ENCODE measurements around the gene HIVEP2. TPM values are rescaled to one million over a fixed set of nuclear protein-coding genes. Genes with fewer than 3 reads are reported as not detected.

Gene HIVEP2
- total and polyA plus RNA-seq, 2 donors (not counting 3 experiments of a cell fraction or from before 2014, with no cell fraction given) = 1.3 to 4.7 TPM

- Histone ChIP-seq H3K4me2 (ENCODE audit: insufficient read depth, low read length) (no peak overlapping the region), H3K27ac (ENCODE audit: insufficient read depth, low read depth, low read length) (no peak overlapping the region), H3K27me3 (ENCODE audit: control insufficient read depth in 2 of 2, insufficient read depth in 2 of 2, low read length in 2 of 2) (peaks cover under 1 to 4% of the 10 kb centered on the region in 2 experiments), H2AFZ (ENCODE audit: low read depth, low read length) (no peak overlapping the region), H3K9me1 (replicated peaks; ENCODE audit: control insufficient read depth, extremely low read depth, insufficient read depth, low read length) (no peaks in the 10 kb centered on the region), H3K9ac (replicated peaks; ENCODE audit: extremely low read depth, insufficient read depth, low read length) (no peak overlapping the region), H3K4me1 (ENCODE audit: control insufficient read depth, extremely low read depth, insufficient read depth, low read length) (no peaks in the 10 kb centered on the region), H3K36me3 (ENCODE audit: control insufficient read depth in 2 of 2, extremely low read depth in 1 of 2, insufficient read depth in 2 of 2, low read length in 2 of 2) (no peaks in the 10 kb centered on the region), H3K4me3 (replicated peaks in 1 of 3; ENCODE audit: insufficient read depth in 1 of 3, low read depth in 1 of 3, low read length in 3 of 3) (no peak overlapping the region), H3K79me2 (ENCODE audit: control insufficient read depth, insufficient read depth, low read length) (no peaks in the 10 kb centered on the region), H3K9me3 (replicated peaks; ENCODE audit: control insufficient read depth, insufficient read depth, low read length) (no peaks in the 10 kb centered on the region), H4K20me1 (replicated peaks; ENCODE audit: control insufficient read depth, extremely low read depth, insufficient read depth, low read length) (no peaks in the 10 kb centered on the region)
- TF ChIP-seq FOS (IDR thresholded peaks at IDR 0.05; ENCODE audit: borderline replicate concordance, insufficient read depth, low read length) (no peak), EZH2 (IDR thresholded peaks at IDR 0.05; ENCODE audit: borderline replicate concordance, low read depth, low read length, severe bottlenecking) (no peak), GATA2 (IDR thresholded peaks at IDR 0.05; ENCODE audit: insufficient read depth, insufficient read length, low read depth, low read length) (no peak), POLR2AphosphoS5 (IDR thresholded peaks at IDR 0.05; ENCODE audit: insufficient read depth, low read depth, low read length) (no peak), JUN (IDR thresholded peaks at IDR 0.05; ENCODE audit: borderline replicate concordance, insufficient read depth, insufficient read length, low read depth) (no peak), MYC (IDR thresholded peaks at IDR 0.05; ENCODE audit: low read depth, low read length) (no peak), CTCF (IDR thresholded peaks at IDR 0.05; ENCODE audit: extremely low read depth in 1 of 2, insufficient read depth in 1 of 2, low read depth in 1 of 2, low read length in 2 of 2) (no peak), POLR2A (IDR thresholded peaks at IDR 0.05; ENCODE audit: low read depth, low read length) (no peak)
- TF ChIP-seq, protein P1, sequence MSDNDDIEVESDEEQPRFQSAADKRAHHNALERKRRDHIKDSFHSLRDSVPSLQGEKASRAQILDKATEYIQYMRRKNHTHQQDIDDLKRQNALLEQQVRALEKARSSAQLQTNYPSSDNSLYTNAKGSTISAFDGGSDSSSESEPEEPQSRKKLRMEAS (IDR thresholded peaks at IDR 0.05; ENCODE audit: insufficient read depth, insufficient read length) = no peak
- no peak for FAIRE-seq
- DNase-seq (ENCODE audit: low read depth, low spot score) = no peak
- CTCF ChIA-PET = interaction anchor here (0.5 to 2.7 kb wide), 2 partner anchors 16 to 48 kb away, joined by 4 to 16 read pairs; no protein-coding TSS in a partner anchor
- intact Hi-C loops (cut with micrococcal nuclease) (no loop called here), dilution Hi-C loops (cut with MboI; ENCODE audit: extremely low pct_ligation_motif_present, low sequenced_read_pairs) (no loop called here)
- no TSS peak for BruUV-seq (replicated peaks)
- POLR2A ChIA-PET = interaction anchor here (0.7 kb wide), 1 partner anchor 169 kb away, joined by 3 read pairs; no protein-coding TSS in a partner anchor
Observed at GRCh38 chr6:142708651-142709050, 236.3 kb downstream of the HIVEP2 start.
